BE2C (cell line): ENCODE results near the gene RNF187. TPM values are rescaled to one million over a fixed set of nuclear protein-coding genes. Genes with fewer than 3 reads are reported as not detected.
A peak's percentile ranks its signal among the peaks of the same experiment; 100 is the strongest.

Experiments
- DNase-seq: peaks from one replicate; pipeline ENCODE4 v3.0.0-alpha.2; 2020
- H3K27me3 ChIP-seq: fragments of 250-450 bp; sonication (Bioruptor Pico); 2 replicates; pipeline ENCODE4 v1.5.1; 2020; ENCODE audit warnings: mild to moderate bottlenecking
- H3K36me3 ChIP-seq: fragments of 250-450 bp; sonication (Bioruptor Pico); 2 replicates; pipeline ENCODE4 v1.5.1; 2020; ENCODE audit warnings: mild to moderate bottlenecking
- H3K4me1 ChIP-seq: fragments of 250-450 bp; sonication (Bioruptor Pico); 2 replicates; pipeline ENCODE4 v1.5.1; 2020
- H3K4me3 ChIP-seq: 2 replicates; pipeline ENCODE4 v1.5.1; 2011; ENCODE audit warnings: low read depth, low read length
- H3K9me3 ChIP-seq: fragments of 250-450 bp; sonication (Bioruptor Pico); 2 replicates; pipeline ENCODE4 v1.5.1; 2020
- polyA plus RNA-seq: library from polyadenylated mRNA; unstranded; fragments of >200 nt; gene quantifications from one replicate; pipeline ENCODE4 v1.2.1, GENCODE V29; 2012; ENCODE audit warnings: low read depth, missing spikeins; ENCODE audit not compliant: insufficient read length, insufficient read depth
- TF ChIP-seq, protein P1 (sequence below): IDR thresholded peaks from 2 replicates; pipeline ENCODE4 v1.5.1; 2012; ENCODE audit warnings: mild to moderate bottlenecking, low read depth, low read length

Gene RNF187
- polyA plus RNA-seq: 649 TPM

DNA sequence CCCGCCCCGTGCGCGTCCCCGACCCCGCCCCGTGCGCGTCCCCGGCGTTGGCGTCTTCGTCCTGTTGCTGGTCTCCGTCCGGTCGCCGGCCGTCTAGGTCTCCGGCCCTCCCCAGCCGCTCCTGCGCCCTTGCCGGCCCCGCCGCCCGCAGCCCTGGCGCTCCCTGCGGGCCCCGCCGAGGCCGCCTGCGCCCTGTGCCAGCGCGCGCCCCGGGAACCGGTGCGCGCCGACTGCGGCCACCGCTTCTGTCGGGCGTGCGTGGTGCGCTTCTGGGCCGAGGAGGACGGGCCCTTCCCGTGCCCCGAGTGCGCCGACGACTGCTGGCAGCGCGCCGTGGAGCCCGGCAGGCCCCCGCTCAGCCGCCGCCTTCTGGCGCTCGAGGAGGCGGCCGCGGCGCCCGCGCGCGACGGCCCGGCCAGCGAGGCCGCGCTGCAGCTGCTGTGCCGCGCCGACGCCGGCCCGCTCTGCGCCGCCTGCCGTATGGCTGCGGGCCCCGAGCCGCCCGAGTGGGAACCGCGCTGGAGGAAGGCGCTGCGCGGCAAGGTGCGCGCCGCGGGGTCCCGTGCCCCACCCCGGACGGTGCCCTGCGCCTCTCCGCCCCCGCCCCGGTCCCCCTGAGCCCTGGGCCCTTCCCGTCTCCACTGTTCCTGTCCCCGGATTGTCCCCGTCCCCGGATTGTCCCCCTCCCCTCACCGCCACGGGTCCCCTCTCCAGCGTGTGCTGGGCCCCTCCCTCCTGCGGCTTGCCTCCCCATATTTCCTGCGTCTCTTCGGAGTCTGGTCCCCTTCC, at the start of gene RNF187:
RNF187 (plus strand) TSS at position 47 of the 789 bp plus-strand sequence.
- H3K9me3 ChIP-seq: no peaks in the 10 kb centered on the region
- no peak for DNase-seq
- peak within 1 kb of the TSS; percentile 92 for H3K4me3 ChIP-seq
- H3K27me3 ChIP-seq: peaks cover 2% of the 10 kb centered on the region; the same call in 1 of the 2 replicates
- TF ChIP-seq, protein P1, sequence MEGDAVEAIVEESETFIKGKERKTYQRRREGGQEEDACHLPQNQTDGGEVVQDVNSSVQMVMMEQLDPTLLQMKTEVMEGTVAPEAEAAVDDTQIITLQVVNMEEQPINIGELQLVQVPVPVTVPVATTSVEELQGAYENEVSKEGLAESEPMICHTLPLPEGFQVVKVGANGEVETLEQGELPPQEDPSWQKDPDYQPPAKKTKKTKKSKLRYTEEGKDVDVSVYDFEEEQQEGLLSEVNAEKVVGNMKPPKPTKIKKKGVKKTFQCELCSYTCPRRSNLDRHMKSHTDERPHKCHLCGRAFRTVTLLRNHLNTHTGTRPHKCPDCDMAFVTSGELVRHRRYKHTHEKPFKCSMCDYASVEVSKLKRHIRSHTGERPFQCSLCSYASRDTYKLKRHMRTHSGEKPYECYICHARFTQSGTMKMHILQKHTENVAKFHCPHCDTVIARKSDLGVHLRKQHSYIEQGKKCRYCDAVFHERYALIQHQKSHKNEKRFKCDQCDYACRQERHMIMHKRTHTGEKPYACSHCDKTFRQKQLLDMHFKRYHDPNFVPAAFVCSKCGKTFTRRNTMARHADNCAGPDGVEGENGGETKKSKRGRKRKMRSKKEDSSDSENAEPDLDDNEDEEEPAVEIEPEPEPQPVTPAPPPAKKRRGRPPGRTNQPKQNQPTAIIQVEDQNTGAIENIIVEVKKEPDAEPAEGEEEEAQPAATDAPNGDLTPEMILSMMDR: no peak
- peaks cover 3% of the 10 kb centered on the region; the same call in 1 of the 2 replicates for H3K4me1 ChIP-seq
- H3K36me3 ChIP-seq: no peaks in the 10 kb centered on the region

DNA sequence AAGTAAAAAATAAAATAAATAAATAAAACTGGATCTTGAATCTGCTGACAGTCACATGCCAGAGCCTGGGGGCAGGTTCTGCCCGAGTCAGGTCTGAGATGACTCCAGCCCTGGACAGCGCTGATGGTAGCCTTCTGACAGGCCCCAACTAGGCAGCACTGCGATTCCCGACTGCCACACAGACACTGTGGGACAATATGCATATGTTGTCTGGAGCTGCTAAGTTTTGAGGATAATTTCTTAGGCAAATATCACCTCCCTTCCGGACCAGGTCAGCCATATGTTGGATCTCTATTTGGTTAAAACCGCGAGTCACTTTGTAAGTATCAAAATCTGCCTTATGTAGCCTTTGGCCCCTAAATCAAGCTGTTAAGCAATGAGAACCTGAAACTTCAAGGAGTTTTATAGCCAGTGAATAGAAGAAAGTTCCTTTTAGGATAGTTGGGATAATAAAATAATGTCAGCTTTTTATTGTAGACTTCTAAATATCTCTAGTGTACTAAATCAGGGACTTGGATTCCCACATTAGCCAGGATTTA, 49.7 kb upstream of the RNF187 start:
- Histone ChIP-seq H3K4me3 (no peak overlapping the region), H3K9me3 (no peaks in the 10 kb centered on the region), H3K4me1 (no peaks in the 10 kb centered on the region), H3K36me3 (no peaks in the 10 kb centered on the region), H3K27me3 (no peaks in the 10 kb centered on the region)
- DNase-seq: no peak
- TF ChIP-seq, protein P1: no peak

DNA sequence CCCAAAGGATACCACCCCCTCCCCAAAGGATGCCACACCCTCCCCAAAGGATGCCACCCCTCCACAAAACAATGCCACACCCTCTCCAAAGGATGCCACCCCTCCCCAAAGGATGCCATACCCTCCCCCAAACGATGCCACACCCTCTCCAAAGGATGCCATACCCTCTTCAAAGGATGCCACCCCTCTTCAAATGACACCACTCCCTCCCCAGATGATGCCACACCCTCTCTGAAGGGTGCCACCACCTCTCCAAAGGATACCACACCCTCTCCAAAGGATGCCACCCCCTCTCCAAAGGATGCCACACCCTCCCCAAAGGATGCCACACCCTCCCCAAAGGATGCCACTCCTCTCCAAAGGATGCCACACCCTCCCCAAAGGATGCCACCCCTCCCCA, 48.9 kb upstream of the RNF187 start:
- TF ChIP-seq, protein P1: no peak
- no peak overlapping the region for H3K4me3 ChIP-seq
- H3K4me1 ChIP-seq: no peaks in the 10 kb centered on the region
- no peaks in the 10 kb centered on the region for H3K27me3 ChIP-seq
- no peaks in the 10 kb centered on the region for H3K9me3 ChIP-seq
- no peaks in the 10 kb centered on the region for H3K36me3 ChIP-seq
- no peak for DNase-seq

DNA sequence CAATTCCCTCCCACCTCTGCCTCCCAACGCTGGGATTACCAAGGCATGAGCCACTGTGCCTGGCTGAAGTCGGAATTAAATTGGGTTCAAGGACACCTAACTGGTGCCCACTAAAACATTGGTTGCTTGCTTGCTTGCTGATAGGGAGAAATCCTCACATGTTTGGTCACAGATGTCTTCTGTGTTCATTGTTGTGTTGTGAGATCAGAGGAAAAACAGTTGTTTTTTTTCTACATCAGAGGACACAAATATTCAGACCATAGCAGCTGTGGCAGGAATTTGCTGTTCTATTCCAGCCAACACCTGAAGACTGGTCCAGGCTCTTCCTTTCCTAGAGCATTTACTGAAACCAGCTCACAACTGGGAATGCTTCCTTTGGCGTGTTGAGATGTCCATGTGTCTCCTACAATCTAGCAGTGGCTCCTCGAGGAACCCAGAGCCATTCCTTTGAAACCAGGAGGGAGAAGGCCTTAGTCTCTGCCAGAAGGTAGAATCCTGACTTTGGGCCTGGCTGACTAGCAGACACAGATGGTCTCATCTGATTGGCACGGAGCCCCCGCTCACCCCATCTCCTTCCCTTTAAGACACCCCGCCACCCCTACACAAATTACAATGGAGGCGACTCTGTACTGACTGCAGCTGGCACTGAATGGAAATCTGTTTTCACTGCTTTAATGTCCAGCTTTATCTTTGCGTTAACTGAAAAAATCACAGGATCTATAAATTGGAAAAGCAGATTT, 46.3 kb upstream of the RNF187 start:
- H3K9me3 ChIP-seq: no peaks in the 10 kb centered on the region
- H3K27me3 ChIP-seq: peaks cover 4% of the 10 kb centered on the region
- H3K4me3 ChIP-seq: no peak overlapping the region
- no peak for DNase-seq
- TF ChIP-seq, protein P1: no peak
- H3K4me1 ChIP-seq: peaks cover 3% of the 10 kb centered on the region; the same call in 1 of the 2 replicates
- no peaks in the 10 kb centered on the region for H3K36me3 ChIP-seq

DNA sequence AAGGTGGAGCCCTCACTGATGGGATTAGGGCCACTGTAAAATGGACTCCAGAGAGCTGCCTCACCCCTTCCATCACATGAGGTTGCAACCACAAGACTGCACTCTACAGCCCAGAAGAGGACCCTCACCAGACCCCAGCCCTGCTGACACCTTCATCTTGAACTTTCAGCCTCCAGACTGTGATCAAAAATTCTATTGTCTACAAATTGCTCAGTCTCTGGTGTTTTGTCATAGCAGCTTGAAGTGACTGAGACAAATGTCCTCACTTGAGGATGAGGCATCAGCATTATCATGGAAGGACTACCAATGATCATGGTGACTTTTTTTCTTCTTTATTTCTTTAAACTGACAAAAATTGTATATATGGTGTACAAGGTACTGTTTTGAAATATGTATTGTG, 43.8 kb upstream of the RNF187 start:
- TF ChIP-seq, protein P1: no peak
- Histone ChIP-seq H3K4me1 (peaks cover 3% of the 10 kb centered on the region; the same call in 1 of the 2 replicates), H3K36me3 (no peaks in the 10 kb centered on the region), H3K4me3 (no peak overlapping the region), H3K9me3 (no peaks in the 10 kb centered on the region), H3K27me3 (peaks cover 4% of the 10 kb centered on the region)
- DNase-seq: no peak

DNA sequence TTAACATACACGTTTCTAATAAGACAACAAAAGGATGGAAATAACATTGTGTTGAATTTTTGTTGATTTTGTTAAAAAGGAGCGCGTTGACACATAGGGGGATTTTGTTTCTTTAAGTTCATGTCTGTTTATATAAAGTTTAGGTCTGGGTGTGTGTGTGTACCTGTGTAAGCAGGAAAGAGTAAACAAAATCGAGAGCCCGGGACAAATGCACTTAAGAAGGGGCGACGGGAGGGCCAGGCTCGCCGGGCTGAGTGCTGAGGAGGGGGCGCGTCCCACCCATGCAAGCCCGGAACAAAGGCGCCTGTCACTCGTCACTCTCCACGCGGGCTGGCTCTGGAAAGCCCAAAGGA, 41.7 kb upstream of the RNF187 start:
- TF ChIP-seq, protein P1: no peak
- H3K36me3 ChIP-seq: no peaks in the 10 kb centered on the region
- H3K27me3 ChIP-seq: peaks cover 4% of the 10 kb centered on the region
- H3K4me1 ChIP-seq: peaks cover 3% of the 10 kb centered on the region; the same call in 1 of the 2 replicates
- no peak for DNase-seq
- H3K9me3 ChIP-seq: no peaks in the 10 kb centered on the region
- peak overlapping the region; percentile 64 for H3K4me3 ChIP-seq
